Liver (tissue), 9 donors: ENCODE results near the gene PPARD. TPM values are rescaled to one million over a fixed set of nuclear protein-coding genes. Genes with fewer than 3 reads are reported as not detected.

ENCODE experiments used
- DNase-seq: peaks from one replicate; pipeline ENCODE4 v3.0.0-alpha.2; 2017; ENCODE audit warnings: low spot score
- H3K27ac ChIP-seq, 2 donors: one replicate each; pipeline ENCODE4 v1.7.0; 2013; ENCODE audit warnings: inconsistent platforms in 2 of 2, low read length in 2 of 2, control low read depth in 1 of 2, low read depth in 1 of 2, mild to moderate bottlenecking in 1 of 2
- H3K27me3 ChIP-seq, 4 donors: one replicate each; pipeline versions ENCODE4 v1.6.1 to v1.7.0; 2013; ENCODE audit warnings: low read length in 3 of 4, inconsistent platforms in 1 of 4, mild to moderate bottlenecking in 1 of 4, moderate library complexity in 1 of 4; ENCODE audit not compliant: control insufficient read depth in 4 of 4, insufficient read depth in 4 of 4
- H3K36me3 ChIP-seq, 4 donors: one replicate each; pipeline versions ENCODE4 v1.6.1 to v1.7.0; 2013; ENCODE audit warnings: low read length in 3 of 4, mild to moderate bottlenecking in 3 of 4, low read depth in 1 of 4, moderate library complexity in 1 of 4; ENCODE audit not compliant: control insufficient read depth in 4 of 4, insufficient read depth in 3 of 4
- H3K4me1 ChIP-seq, 4 donors: one replicate each; pipeline versions ENCODE4 v1.6.1 to v1.7.0; 2013; ENCODE audit warnings: low read length in 3 of 4, mild to moderate bottlenecking in 3 of 4, moderate library complexity in 1 of 4; ENCODE audit not compliant: control insufficient read depth in 4 of 4, insufficient read depth in 4 of 4
- H3K4me3 ChIP-seq, 3 donors: one replicate each; pipeline versions ENCODE4 v1.6.1 to v1.7.0; 2013; ENCODE audit warnings: low read length in 3 of 3, control low read depth in 1 of 3, low read depth in 1 of 3, mild to moderate bottlenecking in 1 of 3
- H3K9ac ChIP-seq, 2 donors: one replicate each; pipeline ENCODE4 v1.7.0; 2013; ENCODE audit warnings: low read length in 2 of 2, mild to moderate bottlenecking in 2 of 2, moderate library complexity in 2 of 2, control low read depth in 1 of 2, low read depth in 1 of 2
- H3K9me3 ChIP-seq, 4 donors: one replicate each; pipeline versions ENCODE4 v1.6.1 to v1.7.0; 2013; ENCODE audit warnings: low read length in 3 of 4; ENCODE audit not compliant: control insufficient read depth in 4 of 4
- EGR1 ChIP-seq, 2 donors: IDR thresholded peaks; 2 replicates each; pipeline ENCODE4 v1.6.1; 2016 to 2018; ENCODE audit warnings: antibody characterized with exemption in 2 of 2, low read depth in 2 of 2
- FOXA1 ChIP-seq: IDR thresholded peaks from 2 replicates; pipeline ENCODE4 v1.6.1; 2016; ENCODE audit warnings: antibody characterized with exemption
- FOXA2 ChIP-seq: IDR thresholded peaks from 2 replicates; pipeline ENCODE4 v1.6.1; 2016; ENCODE audit warnings: antibody characterized with exemption
- GABPA ChIP-seq, 2 donors: IDR thresholded peaks in 1 of 2; conservative IDR thresholded peaks in 1 of 2; 2 replicates each; pipeline ENCODE4 v1.6.1; 2016; ENCODE audit warnings: antibody characterized with exemption in 2 of 2, mild to moderate bottlenecking in 1 of 2, moderate library complexity in 1 of 2
- HNF4A ChIP-seq, 2 donors: conservative IDR thresholded peaks; 2 replicates each; pipeline ENCODE4 v1.6.1; 2016; ENCODE audit warnings: antibody characterized with exemption in 2 of 2, mild to moderate bottlenecking in 2 of 2
- HNF4G ChIP-seq: IDR thresholded peaks from 2 replicates; pipeline ENCODE4 v1.6.1; 2016; ENCODE audit warnings: antibody characterized with exemption
- JUND ChIP-seq, 2 donors: IDR thresholded peaks; 2 replicates each; pipeline ENCODE4 v1.6.1; 2016; ENCODE audit warnings: antibody characterized with exemption in 2 of 2
- NR2F2 ChIP-seq: IDR thresholded peaks from 2 replicates; pipeline ENCODE4 v1.6.1; 2016; ENCODE audit warnings: antibody characterized with exemption
- RAD21 ChIP-seq, 2 donors: IDR thresholded peaks; 2 replicates each; pipeline ENCODE4 v1.6.1; 2016; ENCODE audit warnings: antibody characterized with exemption in 2 of 2, mild to moderate bottlenecking in 2 of 2
- RXRA ChIP-seq, 2 donors: IDR thresholded peaks; 2 replicates each; pipeline ENCODE4 v1.6.1; 2017 to 2018; ENCODE audit warnings: antibody characterized with exemption in 2 of 2, mild to moderate bottlenecking in 1 of 2
- SP1 ChIP-seq: IDR thresholded peaks from 2 replicates; pipeline ENCODE4 v1.6.1; 2018; ENCODE audit warnings: antibody characterized with exemption, mild to moderate bottlenecking
- TAF1 ChIP-seq: conservative IDR thresholded peaks from 2 replicates; pipeline ENCODE4 v1.6.1; 2016; ENCODE audit warnings: antibody characterized with exemption, mild to moderate bottlenecking
- YY1 ChIP-seq: IDR thresholded peaks from 2 replicates; pipeline ENCODE4 v1.6.1; 2016; ENCODE audit warnings: antibody characterized with exemption, mild to moderate bottlenecking
- WGBS: extraction: QIAGEN DNeasy Blood & Tissue Kit; methylation state at CpG from one replicate; pipeline ENCODE4 v1.1.7; 2013; 5-methylcytosine and 5-hydroxymethylcytosine counted together
- polyA plus RNA-seq, 2 donors: library from polyadenylated mRNA; stranded (reverse) in 1 of 2; unstranded in 1 of 2; fragments of 200-250 nt in 1 of 2; fragments of >200 nt in 1 of 2; fragmentation: Nextera tagmentation in 1 of 2; extraction: Ambion mirVana in 1 of 2; gene quantifications; one replicate each; pipeline versions ENCODE4 v1.2.1 to v1.2.3, GENCODE V29; 2013 to 2015
- total RNA-seq, 2 donors: library from RNA; depleted of rRNA; stranded (reverse); fragments of >200 nt; gene quantifications; one replicate each; pipeline ENCODE4 v1.2.3, GENCODE V29; 2014
- TF ChIP-seq, protein P1 (sequence below): IDR thresholded peaks from 2 replicates; pipeline ENCODE4 v1.6.1; 2016; ENCODE audit warnings: antibody characterized with exemption
- TF ChIP-seq, protein P2 (sequence below): IDR thresholded peaks from 2 replicates; pipeline ENCODE4 v1.6.1; 2016; ENCODE audit warnings: antibody characterized with exemption
- TF ChIP-seq, protein P3 (sequence below): IDR thresholded peaks from 2 replicates; pipeline ENCODE4 v1.6.1; 2016; ENCODE audit warnings: antibody characterized with exemption
- TF ChIP-seq, protein P4 (sequence below): fragments of 150-350 bp; IDR thresholded peaks from 2 replicates; pipeline ENCODE4 v1.5.1; 2017; ENCODE audit warnings: improper control_type of control experiment, low read depth, low read length; ENCODE audit not compliant: missing input control
- TF ChIP-seq, protein P5 (sequence below): IDR thresholded peaks from 2 replicates; pipeline ENCODE4 v1.6.1; 2016; ENCODE audit warnings: antibody characterized with exemption, mild to moderate bottlenecking
- donor health status: healthy.
- donor health status: healthy.
- donor health status: healthy.
- donor health status: healthy.
- donor health status: healthy.

The PPARD gene
- total and polyA plus RNA-seq, 4 donors: 2.1 to 7.8 (median 5.1) TPM

DNA sequence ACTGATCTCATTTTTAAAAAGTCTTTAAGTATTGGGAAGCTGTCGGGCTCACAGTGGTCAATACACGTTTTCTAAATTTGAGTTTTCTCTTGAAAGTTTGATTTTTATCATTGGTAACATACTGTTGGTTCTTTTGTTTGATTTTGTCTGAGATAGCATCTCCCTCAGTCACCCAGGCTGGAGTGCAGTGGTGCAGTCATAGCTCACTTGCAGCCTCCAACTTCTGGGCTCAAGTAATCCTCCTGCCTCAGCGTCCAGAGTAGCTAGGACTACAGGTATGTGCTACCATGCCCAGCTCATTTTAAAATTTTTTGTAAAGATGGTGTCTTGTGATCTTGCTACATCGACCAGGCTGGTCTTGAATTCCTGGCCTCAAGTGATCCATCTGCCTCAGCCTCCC lies 9.1 kb downstream of the PPARD start:
- DNase-seq: no peak
- peaks cover 5 to 42% (median 27%) of the 10 kb centered on the region in 4 donors for H3K36me3 ChIP-seq
- no peak overlapping the region for H3K27ac ChIP-seq
- no peak overlapping the region for H3K4me3 ChIP-seq
- no peaks in the 10 kb centered on the region for H3K27me3 ChIP-seq
- H3K4me1 ChIP-seq: no peaks in the 10 kb centered on the region
- no peak for TF ChIP-seq SP1
- no peak for TF ChIP-seq FOXA1
- TF ChIP-seq YY1: no peak
- TF ChIP-seq JUND (IDR thresholded peaks at IDR 0.05): no peak
- TF ChIP-seq RAD21 (IDR thresholded peaks at IDR 0.05): no peak
- TF ChIP-seq, protein P1, sequence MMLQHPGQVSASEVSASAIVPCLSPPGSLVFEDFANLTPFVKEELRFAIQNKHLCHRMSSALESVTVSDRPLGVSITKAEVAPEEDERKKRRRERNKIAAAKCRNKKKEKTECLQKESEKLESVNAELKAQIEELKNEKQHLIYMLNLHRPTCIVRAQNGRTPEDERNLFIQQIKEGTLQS: no peak
- TF ChIP-seq RXRA (IDR thresholded peaks at IDR 0.05): no peak
- TF ChIP-seq, protein P2, sequence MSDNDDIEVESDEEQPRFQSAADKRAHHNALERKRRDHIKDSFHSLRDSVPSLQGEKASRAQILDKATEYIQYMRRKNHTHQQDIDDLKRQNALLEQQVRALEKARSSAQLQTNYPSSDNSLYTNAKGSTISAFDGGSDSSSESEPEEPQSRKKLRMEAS: no peak
- TF ChIP-seq, protein P3, sequence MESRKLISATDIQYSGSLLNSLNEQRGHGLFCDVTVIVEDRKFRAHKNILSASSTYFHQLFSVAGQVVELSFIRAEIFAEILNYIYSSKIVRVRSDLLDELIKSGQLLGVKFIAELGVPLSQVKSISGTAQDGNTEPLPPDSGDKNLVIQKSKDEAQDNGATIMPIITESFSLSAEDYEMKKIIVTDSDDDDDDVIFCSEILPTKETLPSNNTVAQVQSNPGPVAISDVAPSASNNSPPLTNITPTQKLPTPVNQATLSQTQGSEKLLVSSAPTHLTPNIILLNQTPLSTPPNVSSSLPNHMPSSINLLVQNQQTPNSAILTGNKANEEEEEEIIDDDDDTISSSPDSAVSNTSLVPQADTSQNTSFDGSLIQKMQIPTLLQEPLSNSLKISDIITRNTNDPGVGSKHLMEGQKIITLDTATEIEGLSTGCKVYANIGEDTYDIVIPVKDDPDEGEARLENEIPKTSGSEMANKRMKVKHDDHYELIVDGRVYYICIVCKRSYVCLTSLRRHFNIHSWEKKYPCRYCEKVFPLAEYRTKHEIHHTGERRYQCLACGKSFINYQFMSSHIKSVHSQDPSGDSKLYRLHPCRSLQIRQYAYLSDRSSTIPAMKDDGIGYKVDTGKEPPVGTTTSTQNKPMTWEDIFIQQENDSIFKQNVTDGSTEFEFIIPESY: no peak
- no peak for TF ChIP-seq GABPA (IDR thresholded peaks at IDR 0.05 in 1 of 2, conservative IDR thresholded peaks at IDR 0.05 in 1 of 2)
- TF ChIP-seq EGR1 (IDR thresholded peaks at IDR 0.05; ENCODE audit: low read depth in 2 of 2): no peak
- no peak for TF ChIP-seq HNF4A (conservative IDR thresholded peaks at IDR 0.05)
- no peak for TF ChIP-seq HNF4G
- TF ChIP-seq TAF1: no peak
- no peak for TF ChIP-seq FOXA2
- TF ChIP-seq NR2F2: no peak
- 99% methylated on average over 4 of the region's 4 CpGs for WGBS
- H3K9me3 ChIP-seq: no peaks in the 10 kb centered on the region
- no peak overlapping the region for H3K9ac ChIP-seq

DNA sequence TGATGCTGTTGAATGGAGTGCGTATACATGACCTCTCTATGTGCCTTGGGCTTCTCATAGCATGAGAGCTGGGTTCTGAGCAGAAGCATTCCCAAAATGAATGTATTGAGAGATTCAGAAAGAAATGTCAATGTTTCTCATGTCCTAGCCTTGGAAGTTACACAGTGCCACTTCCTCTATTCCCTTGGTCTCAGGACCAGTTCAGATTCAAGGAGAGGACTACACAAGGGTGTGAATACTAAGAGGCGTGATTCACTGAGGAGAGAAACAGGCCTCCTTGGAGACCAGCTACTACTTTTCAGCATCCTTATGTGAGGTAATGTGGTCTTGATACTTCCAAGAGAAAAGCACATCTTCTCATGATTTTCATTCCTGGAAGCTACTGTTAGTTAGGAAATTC lies 10.4 kb downstream of the PPARD start:
- Histone ChIP-seq H3K27ac (no peak overlapping the region), H3K4me1 (no peaks in the 10 kb centered on the region), H3K36me3 (peaks cover 5 to 35% (median 22%) of the 10 kb centered on the region in 4 donors), H3K9ac (no peak overlapping the region), H3K9me3 (no peaks in the 10 kb centered on the region), H3K4me3 (no peak overlapping the region), H3K27me3 (no peaks in the 10 kb centered on the region)
- no peak for DNase-seq
- over 99% methylated on average over 2 of the region's 2 CpGs for WGBS
- TF ChIP-seq, protein P4, sequence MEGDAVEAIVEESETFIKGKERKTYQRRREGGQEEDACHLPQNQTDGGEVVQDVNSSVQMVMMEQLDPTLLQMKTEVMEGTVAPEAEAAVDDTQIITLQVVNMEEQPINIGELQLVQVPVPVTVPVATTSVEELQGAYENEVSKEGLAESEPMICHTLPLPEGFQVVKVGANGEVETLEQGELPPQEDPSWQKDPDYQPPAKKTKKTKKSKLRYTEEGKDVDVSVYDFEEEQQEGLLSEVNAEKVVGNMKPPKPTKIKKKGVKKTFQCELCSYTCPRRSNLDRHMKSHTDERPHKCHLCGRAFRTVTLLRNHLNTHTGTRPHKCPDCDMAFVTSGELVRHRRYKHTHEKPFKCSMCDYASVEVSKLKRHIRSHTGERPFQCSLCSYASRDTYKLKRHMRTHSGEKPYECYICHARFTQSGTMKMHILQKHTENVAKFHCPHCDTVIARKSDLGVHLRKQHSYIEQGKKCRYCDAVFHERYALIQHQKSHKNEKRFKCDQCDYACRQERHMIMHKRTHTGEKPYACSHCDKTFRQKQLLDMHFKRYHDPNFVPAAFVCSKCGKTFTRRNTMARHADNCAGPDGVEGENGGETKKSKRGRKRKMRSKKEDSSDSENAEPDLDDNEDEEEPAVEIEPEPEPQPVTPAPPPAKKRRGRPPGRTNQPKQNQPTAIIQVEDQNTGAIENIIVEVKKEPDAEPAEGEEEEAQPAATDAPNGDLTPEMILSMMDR: no peak
- TF ChIP-seq, protein P3: no peak
- TF ChIP-seq EGR1 (IDR thresholded peaks at IDR 0.05; ENCODE audit: low read depth in 2 of 2): no peak
- TF ChIP-seq, protein P5, sequence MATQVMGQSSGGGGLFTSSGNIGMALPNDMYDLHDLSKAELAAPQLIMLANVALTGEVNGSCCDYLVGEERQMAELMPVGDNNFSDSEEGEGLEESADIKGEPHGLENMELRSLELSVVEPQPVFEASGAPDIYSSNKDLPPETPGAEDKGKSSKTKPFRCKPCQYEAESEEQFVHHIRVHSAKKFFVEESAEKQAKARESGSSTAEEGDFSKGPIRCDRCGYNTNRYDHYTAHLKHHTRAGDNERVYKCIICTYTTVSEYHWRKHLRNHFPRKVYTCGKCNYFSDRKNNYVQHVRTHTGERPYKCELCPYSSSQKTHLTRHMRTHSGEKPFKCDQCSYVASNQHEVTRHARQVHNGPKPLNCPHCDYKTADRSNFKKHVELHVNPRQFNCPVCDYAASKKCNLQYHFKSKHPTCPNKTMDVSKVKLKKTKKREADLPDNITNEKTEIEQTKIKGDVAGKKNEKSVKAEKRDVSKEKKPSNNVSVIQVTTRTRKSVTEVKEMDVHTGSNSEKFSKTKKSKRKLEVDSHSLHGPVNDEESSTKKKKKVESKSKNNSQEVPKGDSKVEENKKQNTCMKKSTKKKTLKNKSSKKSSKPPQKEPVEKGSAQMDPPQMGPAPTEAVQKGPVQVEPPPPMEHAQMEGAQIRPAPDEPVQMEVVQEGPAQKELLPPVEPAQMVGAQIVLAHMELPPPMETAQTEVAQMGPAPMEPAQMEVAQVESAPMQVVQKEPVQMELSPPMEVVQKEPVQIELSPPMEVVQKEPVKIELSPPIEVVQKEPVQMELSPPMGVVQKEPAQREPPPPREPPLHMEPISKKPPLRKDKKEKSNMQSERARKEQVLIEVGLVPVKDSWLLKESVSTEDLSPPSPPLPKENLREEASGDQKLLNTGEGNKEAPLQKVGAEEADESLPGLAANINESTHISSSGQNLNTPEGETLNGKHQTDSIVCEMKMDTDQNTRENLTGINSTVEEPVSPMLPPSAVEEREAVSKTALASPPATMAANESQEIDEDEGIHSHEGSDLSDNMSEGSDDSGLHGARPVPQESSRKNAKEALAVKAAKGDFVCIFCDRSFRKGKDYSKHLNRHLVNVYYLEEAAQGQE: no peak
- TF ChIP-seq JUND (IDR thresholded peaks at IDR 0.05): no peak
- TF ChIP-seq HNF4A (conservative IDR thresholded peaks at IDR 0.05): no peak
- TF ChIP-seq, protein P2: no peak
- no peak for TF ChIP-seq RXRA (IDR thresholded peaks at IDR 0.05)
- TF ChIP-seq RAD21 (IDR thresholded peaks at IDR 0.05): no peak
- no peak for TF ChIP-seq NR2F2
- no peak for TF ChIP-seq YY1
- TF ChIP-seq, protein P1: no peak
- no peak for TF ChIP-seq SP1
- TF ChIP-seq TAF1: no peak
- TF ChIP-seq FOXA2: no peak
